Keratinocyte (primary cell): ENCODE data around the gene HOXB7.

Experiments used
- CTCF ChIP-seq, 3 experiments: IDR thresholded peaks in 1 of 3; conservative IDR thresholded peaks in 1 of 3; optimal IDR thresholded peaks in 1 of 3; 2 replicates in 2 of 3; 3 replicates in 1 of 3; pipeline versions ENCODE3 to v1.5.1; 2011; ENCODE audit warnings: low read length in 3 of 3, mild to moderate bottlenecking in 3 of 3, moderate library complexity in 2 of 3, control low read depth in 1 of 3, inconsistent platforms in 1 of 3; ENCODE audit not compliant: insufficient read depth in 2 of 3; ENCODE audit errors: extremely low read depth in 1 of 3
- EZH2 ChIP-seq: IDR thresholded peaks from one replicate; pipeline ENCODE4 v1.6.1; 2012; ENCODE audit warnings: inconsistent platforms, mild to moderate bottlenecking, low read length, moderate library complexity

GRCh38 chr17:48622857-48623256, 12.0 kb upstream of the HOXB7 start:
- TF ChIP-seq CTCF (optimal IDR thresholded peaks at IDR 0.05 in 1 of 3, IDR thresholded peaks at IDR 0.05 in 1 of 3, conservative IDR thresholded peaks at IDR 0.05 in 1 of 3; ENCODE audit: extremely low read depth in 1 of 3, insufficient read depth in 2 of 3, low read length in 3 of 3), result no peak
- TF ChIP-seq EZH2, result peak; percentile 10
